Smooth muscle cell (in vitro differentiated cells): ENCODE data around the gene PDE11A. TPM values are rescaled to one million over a fixed set of nuclear protein-coding genes. Genes with fewer than 3 reads are reported as not detected.

Experiments used
- DNase-seq: peaks from one replicate; lab custom pipeline; 2025; ENCODE audit not compliant: unreplicated experiment; lab: John Stamatoyannopoulos, UW
- H2AFZ ChIP-seq: fragments of 200-600 bp; sonication (generic); 2 replicates; pipeline ENCODE4 v1.6.0; 2016; ENCODE audit warnings: antibody characterized with exemption, low read depth, mild to moderate bottlenecking
- H3F3A ChIP-seq: fragments of 200-600 bp; sonication (generic); 2 replicates; pipeline ENCODE4 v1.6.0; 2017; ENCODE audit warnings: antibody characterized with exemption, low read depth
- H3K27ac ChIP-seq: fragments of 200-600 bp; sonication (generic); 2 replicates; pipeline ENCODE4 v1.5.1; 2016; ENCODE audit warnings: low read depth, mild to moderate bottlenecking
- H3K27me3 ChIP-seq: fragments of 200-600 bp; sonication (generic); 2 replicates; pipeline ENCODE4 v1.6.1; 2016; ENCODE audit warnings: low read depth, mild to moderate bottlenecking
- H3K36me3 ChIP-seq: fragments of 200-600 bp; sonication (generic); 2 replicates; pipeline ENCODE4 v1.5.1; 2016; ENCODE audit warnings: low read depth
- H3K4me1 ChIP-seq: fragments of 200-600 bp; sonication (generic); 2 replicates; pipeline ENCODE4 v1.5.1; 2016; ENCODE audit warnings: low read depth
- H3K4me2 ChIP-seq: fragments of 200-600 bp; sonication (generic); 2 replicates; pipeline ENCODE4 v1.6.0; 2016; ENCODE audit warnings: mild to moderate bottlenecking
- H3K4me3 ChIP-seq: fragments of 200-600 bp; sonication (generic); 2 replicates; pipeline ENCODE4 v1.5.1; 2016; ENCODE audit warnings: mild to moderate bottlenecking
- H3K79me2 ChIP-seq: fragments of 200-600 bp; sonication (generic); 2 replicates; pipeline ENCODE4 v1.6.0; 2016; ENCODE audit warnings: low read depth, mild to moderate bottlenecking
- H3K9ac ChIP-seq: fragments of 200-600 bp; sonication (generic); 2 replicates; pipeline ENCODE4 v1.6.0; 2016; ENCODE audit warnings: low read depth
- H3K9me3 ChIP-seq: fragments of 200-600 bp; sonication (generic); replicated peaks from 2 replicates; pipeline ENCODE4 v1.5.1; 2016; ENCODE audit warnings: low read depth
- H4K20me1 ChIP-seq: fragments of 200-600 bp; sonication (generic); 2 replicates; pipeline ENCODE4 v1.6.0; 2016; ENCODE audit warnings: low read depth
- CTCF ChIP-seq: fragments of 200-600 bp; sonication (generic); IDR thresholded peaks from 2 replicates; pipeline ENCODE4 v1.5.1; 2017; ENCODE audit warnings: borderline replicate concordance, mild to moderate bottlenecking, antibody characterized with exemption; ENCODE audit not compliant: insufficient read depth, poor library complexity, severe bottlenecking
- WGBS: methylation state at CpG from one replicate; pipeline ENCODE4 v1.1.7; 2016; ENCODE audit warnings: low lambda C conversion rate; 5-methylcytosine and 5-hydroxymethylcytosine counted together
- polyA plus RNA-seq: library from polyadenylated mRNA; unstranded; fragments of >200 nt; fragmentation: Nextera tagmentation; extraction: Ambion mirVana; gene quantifications from 2 replicates; pipeline ENCODE4 v1.2.1, GENCODE V29; 2016
- total RNA-seq: library from RNA; depleted of rRNA; stranded (reverse); fragments of >200 nt; gene quantifications from 2 replicates; pipeline ENCODE4 v1.2.3, GENCODE V29; 2014

PDE11A gene
- total and polyA plus RNA-seq, 2 experiments from 2014 or later = under 0.01 TPM; not detected in 1

DNA sequence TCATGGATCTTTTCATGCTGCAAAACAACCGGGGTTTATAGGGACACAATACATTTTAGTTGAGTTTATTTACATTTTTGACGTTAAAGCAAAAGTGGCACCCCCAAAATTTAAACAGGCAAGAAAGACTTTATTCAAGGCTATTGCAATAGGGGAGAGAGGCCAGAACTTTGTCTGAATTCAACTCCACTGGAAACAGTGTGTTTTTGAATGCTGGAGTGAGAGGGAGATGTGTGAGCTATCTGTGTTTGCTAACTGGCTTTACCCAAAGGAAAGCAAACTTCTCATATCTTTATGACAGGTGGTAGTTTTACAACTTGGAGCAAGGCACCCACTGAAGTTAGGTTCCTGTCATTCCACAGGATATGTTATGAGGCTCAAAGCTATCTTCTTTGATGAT lies 472.6 kb downstream of the PDE11A start:
- peaks cover 3% of the 10 kb centered on the region for H3K4me1 ChIP-seq
- peaks cover 10% of the 10 kb centered on the region for H3F3A ChIP-seq
- H3K9me3 ChIP-seq = no peaks in the 10 kb centered on the region
- no peak overlapping the region for H3K9ac ChIP-seq
- no peaks in the 10 kb centered on the region for H4K20me1 ChIP-seq
- no peaks in the 10 kb centered on the region for H3K79me2 ChIP-seq
- 91% methylated on average over 2 of the region's 2 CpGs for WGBS
- no peak for TF ChIP-seq CTCF
- H3K27me3 ChIP-seq = no peaks in the 10 kb centered on the region
- no peaks in the 10 kb centered on the region for H3K36me3 ChIP-seq
- DNase-seq = no peak
- H3K4me3 ChIP-seq = no peak overlapping the region
- no peak overlapping the region for H2AFZ ChIP-seq
- no peak overlapping the region for H3K4me2 ChIP-seq
- no peak overlapping the region for H3K27ac ChIP-seq

GRCh38 chr2:177599139-177599688 lies 473.4 kb downstream of the PDE11A start:
- H3K79me2 ChIP-seq = no peaks in the 10 kb centered on the region
- DNase-seq = no peak
- H3F3A ChIP-seq = peaks cover 10% of the 10 kb centered on the region
- H2AFZ ChIP-seq = no peak overlapping the region
- no peaks in the 10 kb centered on the region for H3K9me3 ChIP-seq
- no peak overlapping the region for H3K4me2 ChIP-seq
- H3K27ac ChIP-seq = no peak overlapping the region
- no peak overlapping the region for H3K4me3 ChIP-seq
- H3K36me3 ChIP-seq = no peaks in the 10 kb centered on the region
- peaks cover 3% of the 10 kb centered on the region for H3K4me1 ChIP-seq
- TF ChIP-seq CTCF = no peak
- H4K20me1 ChIP-seq = no peaks in the 10 kb centered on the region
- H3K27me3 ChIP-seq = no peaks in the 10 kb centered on the region
- H3K9ac ChIP-seq = no peak overlapping the region
- WGBS = 81% methylated on average over 3 of the region's 3 CpGs

DNA sequence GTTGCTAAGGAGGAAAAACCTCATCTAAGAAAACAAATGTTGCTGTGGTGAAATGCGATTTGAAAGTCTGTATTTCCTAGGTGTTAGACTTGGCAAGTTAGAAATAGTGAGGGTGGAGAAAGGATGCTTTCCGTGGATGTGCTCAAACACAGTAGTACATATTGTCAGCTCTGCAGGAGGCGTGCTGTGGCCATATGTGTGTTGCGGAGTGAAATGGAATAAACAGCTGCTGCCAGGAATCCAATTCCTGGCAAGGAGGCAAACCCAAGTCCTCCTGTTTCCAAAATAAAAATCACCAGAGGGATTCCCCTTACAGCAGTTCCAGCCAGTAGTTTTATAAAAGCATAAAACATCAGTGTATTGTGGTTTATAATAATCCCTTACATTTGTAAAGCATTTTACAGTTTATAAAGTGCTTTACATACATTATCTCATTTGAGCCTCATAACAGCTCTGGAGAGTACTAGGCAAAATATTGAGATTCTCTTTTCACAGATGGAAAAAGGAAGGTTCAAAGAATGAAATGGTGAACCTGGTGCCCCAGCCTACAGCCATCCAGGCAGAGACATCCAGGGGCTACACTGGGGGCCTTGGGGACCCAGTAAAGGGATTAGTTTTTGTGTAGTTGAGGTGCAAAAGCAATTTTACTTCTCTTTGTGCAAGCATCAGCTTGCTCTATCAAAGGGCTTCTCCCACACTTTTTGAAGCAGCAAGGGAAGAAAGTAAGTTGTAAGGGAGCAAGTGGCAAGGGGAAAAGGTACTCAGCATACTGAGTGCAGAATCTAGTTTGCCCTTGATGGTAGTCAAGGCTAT lies 474.0 kb downstream of the PDE11A start:
- Histone ChIP-seq H3K9me3 (no peaks in the 10 kb centered on the region), H3K4me3 (peak overlapping the region; percentile 11), H3K9ac (no peak overlapping the region), H3K4me1 (peaks cover 3% of the 10 kb centered on the region), H3K27me3 (no peaks in the 10 kb centered on the region), H3F3A (peaks cover 10% of the 10 kb centered on the region), H3K36me3 (no peaks in the 10 kb centered on the region), H3K4me2 (peak overlapping the region; percentile 70), H2AFZ (no peak overlapping the region), H3K27ac (peak overlapping the region; percentile 33), H3K79me2 (no peaks in the 10 kb centered on the region), H4K20me1 (no peaks in the 10 kb centered on the region)
- no peak for DNase-seq
- WGBS = 36% methylated on average over 4 of the region's 4 CpGs
- no peak for TF ChIP-seq CTCF

DNA sequence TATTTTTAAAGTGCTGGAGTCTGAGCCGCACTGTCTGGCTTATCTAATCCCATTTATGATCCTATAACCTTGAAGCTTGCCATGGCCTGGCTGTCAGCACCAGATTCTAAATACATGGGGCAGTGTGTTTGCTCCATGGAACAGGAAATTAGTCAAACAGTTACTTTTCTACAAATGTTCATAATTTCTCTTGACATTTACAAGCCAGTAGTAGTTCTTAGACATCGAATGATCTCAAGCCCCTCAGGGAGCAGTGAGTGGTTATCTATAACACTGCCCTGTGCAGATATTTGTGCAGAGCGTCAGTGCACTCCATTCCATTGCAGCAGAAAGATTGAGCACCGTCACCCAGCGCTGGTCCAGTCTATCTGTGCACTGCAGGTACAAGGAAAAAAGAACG lies 474.8 kb downstream of the PDE11A start:
- Histone ChIP-seq H3K36me3 (no peaks in the 10 kb centered on the region), H3K4me3 (no peak overlapping the region), H3K4me1 (peaks cover 3% of the 10 kb centered on the region), H3K9ac (no peak overlapping the region), H4K20me1 (no peaks in the 10 kb centered on the region), H3K27ac (peak overlapping the region; percentile 33), H3K27me3 (no peaks in the 10 kb centered on the region), H2AFZ (no peak overlapping the region), H3F3A (peaks cover 10% of the 10 kb centered on the region), H3K79me2 (no peaks in the 10 kb centered on the region), H3K9me3 (no peaks in the 10 kb centered on the region), H3K4me2 (peak overlapping the region; percentile 70)
- DNase-seq = peak; percentile 5
- TF ChIP-seq CTCF = no peak
- WGBS = 19% methylated on average over 6 of the region's 6 CpGs
